GM12878 (cell line): Measurements from ENCODE around the gene RTP1. TPM values are rescaled to one million over a fixed set of nuclear protein-coding genes. Genes with fewer than 3 reads are reported as not detected.
"Not testable (repeated sequence)": the region's sequence is repeated elsewhere in the genome, so short reads cannot be mapped to it uniquely, and the experiment has no call there.

Experiments
- ATAC-seq: fragments of 200-7000 bp; cut with Tn5 transposase; 3 replicates; pipeline ENCODE4 v1.9.1; 2020; ENCODE audit warnings: mild to moderate bottlenecking, moderate library complexity
- BruUV-seq: library from RNA; stranded (reverse); fragments of 400-500 nt; replicated peaks from 2 replicates; lab custom pipeline; 2021; lab: Mats Ljungman, UMichigan
- CTCF ChIA-PET: fragments of 300-600 bp; sonication (Branson Sonifier 250); formaldehyde crosslinking; extraction: SDS; loops from one replicate; lab custom pipeline; 2021; ENCODE audit warnings: inconsistent platforms; lab: Yijun Ruan, JAX
- POLR2A ChIA-PET: fragments of 350-600 bp; formaldehyde crosslinking; extraction: SDS; loops from one replicate; lab custom pipeline; 2021; ENCODE audit warnings: inconsistent platforms; lab: Charles Lee
- RAD21 ChIA-PET: fragments of 300-600 bp; sonication (Branson Sonifier 250); formaldehyde crosslinking; loops from one replicate; lab custom pipeline; 2023; ENCODE audit warnings: antibody characterized with exemption; ENCODE audit not compliant: unreplicated experiment; lab: Charles Lee
- SMC1A ChIA-PET: fragments of 300-600 bp; sonication (Branson Sonifier 250); formaldehyde crosslinking; loops from one replicate; lab custom pipeline; 2023; ENCODE audit not compliant: unreplicated experiment, uncharacterized antibody; lab: Charles Lee
- DNase-seq: peaks from one replicate; pipeline ENCODE4 v3.0.0-alpha.2; 2011; ENCODE audit warnings: low read depth, low spot score
- FAIRE-seq: peaks from 3 replicates; lab custom pipeline; 2011; peaks lifted over from hg19 to GRCh38; lab: Jason Lieb, UNC
- H2AFZ ChIP-seq: 2 replicates; pipeline ENCODE4 v1.6.0; 2011; ENCODE audit warnings: low read depth, low read length, control low read depth; ENCODE audit not compliant: control insufficient read depth
- H3K27ac ChIP-seq: 2 replicates; pipeline ENCODE4 v1.5.1; 2011; ENCODE audit warnings: control low read depth; ENCODE audit not compliant: control insufficient read depth, insufficient read depth
- H3K27me3 ChIP-seq, 2 experiments: replicated peaks in 1 of 2; 2 replicates each; pipeline versions ENCODE4 v1.6.0 to v1.6.1; 2011; ENCODE audit warnings: low read length in 1 of 2; ENCODE audit not compliant: control insufficient read depth in 2 of 2, insufficient read depth in 2 of 2
- H3K36me3 ChIP-seq, 2 experiments: 2 replicates each; pipeline ENCODE4 v1.5.1; 2011; ENCODE audit warnings: low read length in 1 of 2; ENCODE audit not compliant: control insufficient read depth in 2 of 2, insufficient read depth in 2 of 2
- H3K4me1 ChIP-seq: 2 replicates; pipeline ENCODE4 v1.6.1; 2011; ENCODE audit warnings: mild to moderate bottlenecking, low read length, moderate library complexity, mixed read lengths; ENCODE audit not compliant: control insufficient read depth, insufficient read depth
- H3K4me2 ChIP-seq: 2 replicates; pipeline ENCODE4 v1.6.0; 2011; ENCODE audit warnings: control low read depth; ENCODE audit not compliant: control insufficient read depth, insufficient read depth
- H3K4me3 ChIP-seq: fragments of 200-600 bp; sonication (generic); 2 replicates; pipeline ENCODE4 v1.5.1; 2016
- H3K79me2 ChIP-seq: 2 replicates; pipeline ENCODE4 v1.6.0; 2011; ENCODE audit warnings: low read length; ENCODE audit not compliant: control insufficient read depth, insufficient read depth
- H3K9ac ChIP-seq: 2 replicates; pipeline ENCODE4 v1.8.0; 2011; ENCODE audit warnings: low read length, control low read depth, mixed read lengths; ENCODE audit not compliant: control insufficient read depth, insufficient read depth
- H3K9me3 ChIP-seq: replicated peaks from 3 replicates; pipeline ENCODE4 v1.5.1; 2011; ENCODE audit warnings: mild to moderate bottlenecking, low read length; ENCODE audit not compliant: control insufficient read depth, insufficient read depth
- H4K20me1 ChIP-seq: 2 replicates; pipeline ENCODE4 v1.6.0; 2011; ENCODE audit not compliant: control insufficient read depth, insufficient read depth
- CREB1 ChIP-seq: IDR thresholded peaks from 2 replicates; pipeline ENCODE4 v1.6.1; 2012; ENCODE audit warnings: low read depth, mild to moderate bottlenecking, inconsistent platforms
- IRF4 ChIP-seq: IDR thresholded peaks from 2 replicates; pipeline ENCODE4 v1.6.1; 2011; ENCODE audit warnings: low read depth, low read length
- SRF ChIP-seq, 2 experiments: IDR thresholded peaks; 2 replicates each; pipeline ENCODE4 v1.6.1; 2011; ENCODE audit warnings: low read depth in 2 of 2, low read length in 2 of 2, mild to moderate bottlenecking in 1 of 2, moderate library complexity in 1 of 2
- ZBED1 ChIP-seq: IDR thresholded peaks from 2 replicates; pipeline ENCODE4 v1.6.1; 2016; ENCODE audit warnings: borderline replicate concordance
- WGBS: methylation state at CpG from one replicate; pipeline ENCODE4 v1.1.6; 2016; ENCODE audit warnings: low lambda C conversion rate; ENCODE audit not compliant: insufficient replicate concordance, insufficient coverage; ENCODE audit errors: missing lambda C conversion rate; 5-methylcytosine and 5-hydroxymethylcytosine counted together
- in situ Hi-C: fragments of 300-500 bp; cut with MboI; formaldehyde crosslinking; loops from 9 replicates; pipeline ENCODE4 v1.14.3; 2018; ENCODE audit warnings: mixed read lengths
- intact Hi-C: fragments of 100-400 bp; cut with micrococcal nuclease; formaldehyde crosslinking; loops from one replicate; pipeline ENCODE4 v1.14.2; 2022; ENCODE audit not compliant: unreplicated experiment
- polyA plus RNA-seq, 11 experiments: library from polyadenylated mRNA; depleted of rRNA in 4 of 11; unstranded in 6 of 11; stranded (reverse) in 5 of 11; fragments of >200 nt; fragmentation: Nextera tagmentation in 4 of 11; fragmentation: Illumina TruSeq in 1 of 11; extraction: Ambion mirVana in 4 of 11; extraction: Trizol in 1 of 11; gene quantifications; 1 replicate in 1 of 11; 2 replicates in 10 of 11; pipeline versions ENCODE4 v1.2.1 to v1.2.3, GENCODE V29; 2011 to 2016; ENCODE audit warnings: inconsistent platforms in 2 of 11, missing spikeins in 2 of 11, low read depth in 1 of 11
- total RNA-seq, 4 experiments: library from RNA; depleted of rRNA in 3 of 4; stranded (reverse); fragments of >200 nt in 3 of 4; fragmentation: Illumina TruSeq in 1 of 4; extraction: Trizol in 1 of 4; gene quantifications; 2 replicates each; pipeline versions ENCODE4 v1.2.1 to v1.2.3, GENCODE V29; 2013 to 2021

RTP1 gene
- total and polyA plus RNA-seq, 10 of the 15 experiments (the other 5 are each of a cell fraction or from before 2014, with no cell fraction given), result not detected

DNA sequence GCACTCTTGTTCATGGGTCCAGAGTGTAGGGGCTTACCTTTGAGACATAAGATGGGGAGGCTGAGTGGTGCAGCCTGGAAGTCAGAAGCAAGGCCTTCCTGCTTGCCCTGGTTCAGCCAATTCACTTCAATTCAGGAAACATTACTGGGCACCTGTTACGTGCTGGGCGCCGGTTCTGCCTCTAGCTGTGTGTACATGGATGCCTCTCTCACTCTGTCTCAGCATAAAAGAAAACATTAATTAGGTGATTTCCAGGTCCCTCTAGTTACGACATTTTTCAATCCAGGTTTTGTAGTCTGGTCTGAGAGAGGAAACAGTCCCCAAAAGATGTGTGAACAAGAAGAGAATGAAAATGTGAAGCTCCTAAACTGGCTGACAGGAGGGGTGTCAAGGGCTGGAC lies 1.2 kb downstream of the RTP1 start (continued):
- no peak for TF ChIP-seq SRF (IDR thresholded peaks at IDR 0.05; ENCODE audit: low read depth in 2 of 2, low read length in 2 of 2)
- TF ChIP-seq ZBED1, result no peak

DNA sequence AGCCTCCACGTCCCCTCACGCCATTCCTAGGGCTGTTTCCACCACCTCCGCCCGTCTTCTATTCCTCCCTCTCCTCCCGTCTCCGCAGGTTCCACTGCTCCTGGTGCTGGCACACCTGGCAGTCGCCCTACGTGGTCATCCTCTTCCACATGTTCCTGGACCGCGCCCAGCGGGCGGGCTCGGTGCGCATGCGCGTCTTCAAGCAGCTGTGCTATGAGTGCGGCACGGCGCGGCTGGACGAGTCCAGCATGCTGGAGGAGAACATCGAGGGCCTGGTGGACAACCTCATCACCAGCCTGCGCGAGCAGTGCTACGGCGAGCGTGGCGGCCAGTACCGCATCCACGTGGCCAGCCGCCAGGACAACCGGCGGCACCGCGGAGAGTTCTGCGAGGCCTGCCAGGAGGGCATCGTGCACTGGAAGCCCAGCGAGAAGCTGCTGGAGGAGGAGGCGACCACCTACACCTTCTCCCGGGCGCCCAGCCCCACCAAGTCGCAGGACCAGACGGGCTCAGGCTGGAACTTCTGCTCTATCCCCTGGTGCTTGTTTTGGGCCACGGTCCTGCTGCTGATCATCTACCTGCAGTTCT lies 2.3 kb downstream of the RTP1 start:
- not testable (repeated sequence) for H3K9ac ChIP-seq

DNA sequence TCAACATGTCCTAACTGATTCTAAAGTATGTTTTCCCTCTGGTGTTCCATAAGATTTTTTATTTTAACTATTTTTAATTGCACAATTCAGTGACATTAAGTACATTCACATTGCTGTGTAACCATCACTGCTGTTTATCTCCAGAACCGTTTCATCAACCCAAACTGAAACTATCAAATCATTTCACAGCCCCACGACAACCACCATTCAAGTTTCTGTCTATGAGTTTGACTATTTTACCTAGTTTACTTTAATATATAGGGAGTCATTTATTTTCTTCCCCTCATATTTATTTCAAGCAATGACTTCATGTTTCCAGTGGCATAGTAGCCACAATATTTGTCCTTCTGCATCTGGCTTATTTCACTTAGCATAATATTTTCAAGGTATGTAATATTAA lies 8.4 kb downstream of the RTP1 start:
- intact Hi-C loops, result no loop called here
- H3K4me2 ChIP-seq, result no peak overlapping the region
- H3K4me1 ChIP-seq, result no peaks in the 10 kb centered on the region
- peaks cover 3% of the 10 kb centered on the region; the same call in 2 of the 3 replicates for H3K9me3 ChIP-seq
- TF ChIP-seq CREB1, result no peak
- TF ChIP-seq IRF4, result no peak
- TF ChIP-seq, all 136 proteins: peak for 0
- in situ Hi-C loops, result no loop called here
- BruUV-seq, result no TSS peak
- Histone ChIP-seq H3K4me3 (no peak overlapping the region), H3K36me3 (no peaks in the 10 kb centered on the region), H3K27me3 (peaks cover 1 to 3% of the 10 kb centered on the region in 2 experiments; a peak in 1 of 4 replicates), H4K20me1 (no peaks in the 10 kb centered on the region), H3K27ac (no peak overlapping the region), H3K9ac (no peak overlapping the region), H2AFZ (no peak overlapping the region), H3K79me2 (no peaks in the 10 kb centered on the region)
- no peak for DNase-seq
- RAD21 ChIA-PET, result no interaction called here
- 0% methylated on average over 2 of the region's 2 CpGs for WGBS
- CTCF ChIA-PET, result interaction anchor here (1.0 kb wide), 1 partner anchor 356 kb away, joined by 3 read pairs; no protein-coding TSS in a partner anchor
- no peak for FAIRE-seq
- no peak for ATAC-seq
- SMC1A ChIA-PET, result no interaction called here
- POLR2A ChIA-PET, result no interaction called here

More for the DNA sequence above, 2.3 kb downstream of the RTP1 start:
- H3K4me1 ChIP-seq, H2AFZ ChIP-seq, in situ Hi-C loops, DNase-seq, intact Hi-C loops, H3K36me3 ChIP-seq, H3K27me3 ChIP-seq, BruUV-seq, ATAC-seq, H3K9me3 ChIP-seq, H4K20me1 ChIP-seq, H3K4me2 ChIP-seq, H3K27ac ChIP-seq, RAD21 ChIA-PET, FAIRE-seq, H3K4me3 ChIP-seq, H3K79me2 ChIP-seq: not testable (repeated sequence)
- 76% methylated on average over 38 of the region's 44 CpGs for WGBS
- ChIA-PET SMC1A (interaction anchor here (1.3 kb wide), 1 partner anchor 11 kb away, joined by 3 read pairs; no protein-coding TSS in a partner anchor), CTCF (interaction anchor here (0.8 to 1.6 kb wide), 3 partner anchors 10 to 23 kb away, joined by 3 read pairs; no protein-coding TSS in a partner anchor), POLR2A (interaction anchor here (0.6 kb wide), 2 partner anchors 588 to 971 kb away, joined by 3 to 5 read pairs; no protein-coding TSS in a partner anchor)
